Neutrophil (primary cell): ENCODE measurements around the gene TEKTIP1.

Experiments used
- H3K27ac ChIP-seq: fragments of 200-600 bp; sonication (generic); 2 replicates; pipeline ENCODE4 v1.5.1; 2016; ENCODE audit warnings: mild to moderate bottlenecking, moderate library complexity
- H3K27me3 ChIP-seq: fragments of 200-600 bp; sonication (generic); 2 replicates; pipeline ENCODE4 v1.6.0; 2016; ENCODE audit warnings: mild to moderate bottlenecking
- H3K36me3 ChIP-seq: fragments of 200-600 bp; sonication (generic); 2 replicates; pipeline ENCODE4 v1.5.1; 2017
- H3K4me1 ChIP-seq, 2 experiments: fragments of 200-600 bp in 1 of 2; sonication (generic) in 1 of 2; 1 replicate in 1 of 2; 2 replicates in 1 of 2; pipeline versions ENCODE4 v1.5.1 to v1.6.1; 2013 to 2016; ENCODE audit warnings: low read depth in 1 of 2, low read length in 1 of 2, mild to moderate bottlenecking in 1 of 2, moderate library complexity in 1 of 2; ENCODE audit not compliant: control insufficient read depth in 1 of 2, insufficient read depth in 1 of 2
- H3K4me3 ChIP-seq, 2 experiments: fragments of 200-600 bp in 1 of 2; sonication (generic) in 1 of 2; 1 replicate in 1 of 2; 2 replicates in 1 of 2; pipeline ENCODE4 v1.5.1; 2013 to 2016; ENCODE audit warnings: low read depth in 1 of 2, low read length in 1 of 2, mild to moderate bottlenecking in 1 of 2, moderate library complexity in 1 of 2
- H3K9me3 ChIP-seq: fragments of 200-600 bp; sonication (generic); 2 replicates; pipeline ENCODE4 v1.5.1; 2016
- CTCF ChIP-seq: fragments of 200-600 bp; sonication (generic); IDR thresholded peaks from 2 replicates; pipeline ENCODE4 v1.5.1; 2016; ENCODE audit warnings: antibody characterized with exemption

The TEKTIP1 gene

GRCh38 chr19:3524078-3524842 lies 14.7 kb upstream of the TEKTIP1 start:
- no peak for TF ChIP-seq CTCF
- Histone ChIP-seq H3K4me3 (no peak overlapping the region), H3K4me1 (no peaks in the 10 kb centered on the region), H3K36me3 (peaks cover 84% of the 10 kb centered on the region), H3K9me3 (no peaks in the 10 kb centered on the region), H3K27me3 (no peaks in the 10 kb centered on the region), H3K27ac (no peak overlapping the region)

GRCh38 chr19:3524904-3525451 lies 14.0 kb upstream of the TEKTIP1 start:
- no peaks in the 10 kb centered on the region for H3K27me3 ChIP-seq
- peaks cover 80% of the 10 kb centered on the region for H3K36me3 ChIP-seq
- no peaks in the 10 kb centered on the region for H3K4me1 ChIP-seq
- H3K9me3 ChIP-seq: no peaks in the 10 kb centered on the region
- no peak overlapping the region for H3K27ac ChIP-seq
- no peak for TF ChIP-seq CTCF
- H3K4me3 ChIP-seq: no peak overlapping the region

GRCh38 chr19:3526507-3527237 lies 12.3 kb upstream of the TEKTIP1 start:
- H3K27me3 ChIP-seq: no peaks in the 10 kb centered on the region
- no peaks in the 10 kb centered on the region for H3K4me1 ChIP-seq
- peaks cover 86% of the 10 kb centered on the region for H3K36me3 ChIP-seq
- H3K4me3 ChIP-seq: no peak overlapping the region
- H3K27ac ChIP-seq: no peak overlapping the region
- no peak for TF ChIP-seq CTCF
- no peaks in the 10 kb centered on the region for H3K9me3 ChIP-seq

- H3K36me3 ChIP-seq: peaks cover 86% of the 10 kb centered on the region
- H3K27me3 ChIP-seq: no peaks in the 10 kb centered on the region
- no peak overlapping the region for H3K27ac ChIP-seq
- H3K9me3 ChIP-seq: no peaks in the 10 kb centered on the region
- H3K4me3 ChIP-seq: no peak overlapping the region
- TF ChIP-seq CTCF: no peak
- H3K4me1 ChIP-seq: no peaks in the 10 kb centered on the region
Measured at GRCh38 chr19:3527238-3527910, 11.6 kb upstream of the TEKTIP1 start.

- H3K4me3 ChIP-seq: no peak overlapping the region
- no peaks in the 10 kb centered on the region for H3K4me1 ChIP-seq
- H3K9me3 ChIP-seq: no peaks in the 10 kb centered on the region
- H3K27ac ChIP-seq: no peak overlapping the region
- H3K36me3 ChIP-seq: peaks cover 86% of the 10 kb centered on the region
- TF ChIP-seq CTCF: no peak
- H3K27me3 ChIP-seq: no peaks in the 10 kb centered on the region
Measured at GRCh38 chr19:3528080-3528479, 10.9 kb upstream of the TEKTIP1 start.
